Breast epithelium (tissue), 4 donors: ENCODE data around the gene BLOC1S6. TPM values are rescaled to one million over a fixed set of nuclear protein-coding genes. Genes with fewer than 3 reads are reported as not detected.

Experiments used
- DNase-seq, 2 donors: peaks; one replicate each; pipeline ENCODE4 v3.0.0-alpha.2; 2019; ENCODE audit warnings: low spot score in 2 of 2
- H3K27ac ChIP-seq, 2 donors: fragments of 200-600 bp; sonication (generic) in 1 of 2; one replicate each; pipeline ENCODE4 v1.5.1; 2016 to 2019; ENCODE audit warnings: mild to moderate bottlenecking in 1 of 2
- H3K27me3 ChIP-seq, 2 donors: fragments of 200-600 bp; sonication (generic) in 1 of 2; one replicate each; pipeline versions ENCODE4 v1.5.1 to v1.6.0; 2017 to 2019; ENCODE audit warnings: control low read depth in 1 of 2, mild to moderate bottlenecking in 1 of 2
- H3K36me3 ChIP-seq: fragments of 200-600 bp; one replicate; pipeline ENCODE4 v1.5.1; 2019
- H3K4me1 ChIP-seq, 2 donors: fragments of 200-600 bp; sonication (generic); one replicate each; pipeline ENCODE4 v1.5.1; 2016 to 2019; ENCODE audit warnings: control low read depth in 1 of 2
- H3K4me3 ChIP-seq, 3 donors: fragments of 200-600 bp; sonication (generic); 1 replicate in 2 of 3; 2 replicates in 1 of 3; pipeline ENCODE4 v1.5.1; 2016 to 2019; ENCODE audit warnings: mild to moderate bottlenecking in 3 of 3, moderate library complexity in 2 of 3
- H3K9me3 ChIP-seq, 2 donors: fragments of 200-600 bp; sonication (generic) in 1 of 2; one replicate each; pipeline ENCODE4 v1.5.1; 2016 to 2019; ENCODE audit warnings: control low read depth in 1 of 2
- CTCF ChIP-seq, 3 donors: fragments of 450-650 bp; IDR thresholded peaks; one replicate each; pipeline ENCODE4 v1.5.1; 2016 to 2017; ENCODE audit warnings: antibody characterized with exemption in 3 of 3, mild to moderate bottlenecking in 3 of 3, moderate library complexity in 3 of 3
- POLR2A ChIP-seq: fragments of 450-650 bp; IDR thresholded peaks from one replicate; pipeline ENCODE4 v1.6.1; 2016; ENCODE audit warnings: antibody characterized with exemption, mild to moderate bottlenecking, moderate library complexity
- POLR2AphosphoS5 ChIP-seq, 3 donors: sonication (generic); formaldehyde crosslinking; IDR thresholded peaks; one replicate each; pipeline ENCODE4 v1.6.1; 2017; ENCODE audit warnings: antibody characterized with exemption in 3 of 3
- intact Hi-C: fragments of 100-400 bp; cut with DNase I; formaldehyde crosslinking; loops from one replicate; pipeline ENCODE4 v1.15.1; 2023; ENCODE audit warnings: low total_unique reads
- total RNA-seq, 3 donors: library from RNA; depleted of rRNA; stranded (reverse); fragments of >200 nt; gene quantifications; one replicate each; pipeline ENCODE4 v1.1.0, GENCODE V29; 2016

Gene BLOC1S6
- total RNA-seq, 3 donors from 2014 or later, result 52.1 to 94.1 (median 68.5) TPM

GRCh38 chr15:45546789-45547188 lies 40.4 kb upstream of the BLOC1S6 start:
- no peak for DNase-seq
- intact Hi-C loops, result no loop called here
- no peaks in the 10 kb centered on the region for H3K9me3 ChIP-seq
- no peaks in the 10 kb centered on the region for H3K36me3 ChIP-seq
- TF ChIP-seq POLR2AphosphoS5 (IDR thresholded peaks at IDR 0.05) (no peak), CTCF (IDR thresholded peaks at IDR 0.05) (no peak), POLR2A (no peak)
- H3K4me1 ChIP-seq, result no peaks in the 10 kb centered on the region
- H3K4me3 ChIP-seq, result no peak overlapping the region
- no peak overlapping the region for H3K27ac ChIP-seq
- no peaks in the 10 kb centered on the region for H3K27me3 ChIP-seq

- Histone ChIP-seq H3K27ac (peak overlapping the region in 1 of 2 donors; percentile 38), H3K36me3 (no peaks in the 10 kb centered on the region), H3K27me3 (no peaks in the 10 kb centered on the region), H3K4me3 (peak overlapping the region in 2 of 3 donors; percentile 21 to 31), H3K9me3 (no peaks in the 10 kb centered on the region), H3K4me1 (no peaks in the 10 kb centered on the region)
- intact Hi-C loops, result no loop called here
- TF ChIP-seq POLR2AphosphoS5 (IDR thresholded peaks at IDR 0.05) (no peak), CTCF (IDR thresholded peaks at IDR 0.05) (no peak), POLR2A (no peak)
- DNase-seq, result no peak
These were observed 38.2 kb upstream of the BLOC1S6 start for GRCh38 chr15:45548753-45549520.

GRCh38 chr15:45549541-45550220 lies 37.5 kb upstream of the BLOC1S6 start:
- no peak for TF ChIP-seq CTCF (IDR thresholded peaks at IDR 0.05)
- TF ChIP-seq POLR2AphosphoS5 (IDR thresholded peaks at IDR 0.05), result no peak
- TF ChIP-seq POLR2A, result no peak
- no peak for DNase-seq
- peak overlapping the region in 1 of 2 donors; percentile 38 for H3K27ac ChIP-seq
- peak overlapping the region in 2 of 3 donors; percentile 6 to 31 for H3K4me3 ChIP-seq
- no peaks in the 10 kb centered on the region for H3K9me3 ChIP-seq
- intact Hi-C loops, result no loop called here
- H3K4me1 ChIP-seq, result no peaks in the 10 kb centered on the region
- no peaks in the 10 kb centered on the region for H3K36me3 ChIP-seq
- no peaks in the 10 kb centered on the region for H3K27me3 ChIP-seq

GRCh38 chr15:45550436-45550835 lies 36.7 kb upstream of the BLOC1S6 start:
- intact Hi-C loops, result no loop called here

More at GRCh38 chr15:45550436-45550835, 36.7 kb upstream of the BLOC1S6 start:
- Histone ChIP-seq H3K36me3 (no peaks in the 10 kb centered on the region), H3K4me3 (no peak overlapping the region), H3K4me1 (no peaks in the 10 kb centered on the region), H3K27ac (no peak overlapping the region), H3K27me3 (no peaks in the 10 kb centered on the region), H3K9me3 (no peaks in the 10 kb centered on the region)
- TF ChIP-seq POLR2AphosphoS5 (IDR thresholded peaks at IDR 0.05) (no peak), CTCF (IDR thresholded peaks at IDR 0.05) (no peak), POLR2A (no peak)
- DNase-seq, result no peak
